LNCaP clone FGC (cell line): ENCODE results near the gene SLC16A11.

ENCODE experiments used
- DNase-seq: peaks from one replicate; pipeline ENCODE4 v3.0.0-alpha.2; 2011; ENCODE audit warnings: low read depth
- H3K4me3 ChIP-seq: 2 replicates; pipeline ENCODE4 v1.5.1; 2011; ENCODE audit warnings: mild to moderate bottlenecking, low read depth, low read length, control low read depth
- TF ChIP-seq, protein P1 (sequence below): IDR thresholded peaks from 2 replicates; pipeline ENCODE4 v1.5.1; 2012; ENCODE audit warnings: mild to moderate bottlenecking; ENCODE audit not compliant: control insufficient read depth, insufficient read depth; ENCODE audit errors: extremely low read depth

SLC16A11 gene

DNA sequence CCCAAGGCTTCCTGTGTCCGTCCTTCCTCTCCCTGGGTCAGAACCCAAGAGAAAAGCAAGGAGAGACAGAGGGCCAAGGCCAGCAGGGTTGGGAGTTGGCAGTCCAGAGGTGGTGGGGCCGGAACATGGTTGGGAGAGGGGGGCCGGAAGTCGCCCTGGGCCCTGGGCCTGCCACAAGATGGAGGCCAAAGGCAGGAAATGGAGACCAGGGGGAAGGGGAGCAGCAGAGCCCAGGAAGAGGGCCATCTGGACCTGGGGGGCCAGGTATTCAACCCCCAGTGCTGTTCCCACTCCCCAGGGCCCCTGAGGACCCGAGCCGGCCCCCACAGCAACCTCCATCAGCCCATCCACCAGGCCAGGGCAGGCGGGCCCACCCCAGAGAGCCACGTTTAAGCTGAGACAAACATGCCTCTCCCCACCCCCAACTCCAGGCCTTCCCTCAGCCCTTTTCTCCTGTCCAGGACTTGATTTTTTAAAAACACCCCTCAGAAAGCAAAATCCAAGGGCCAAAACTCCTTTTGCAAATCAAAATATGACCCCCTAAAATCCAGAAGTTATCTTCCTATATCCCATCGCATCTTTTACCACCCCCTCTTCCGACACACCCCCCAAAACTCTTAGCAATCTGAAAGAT lies 25.4 kb downstream of the SLC16A11 start:
- peak overlapping the region; percentile 76 for H3K4me3 ChIP-seq
- TF ChIP-seq, protein P1, sequence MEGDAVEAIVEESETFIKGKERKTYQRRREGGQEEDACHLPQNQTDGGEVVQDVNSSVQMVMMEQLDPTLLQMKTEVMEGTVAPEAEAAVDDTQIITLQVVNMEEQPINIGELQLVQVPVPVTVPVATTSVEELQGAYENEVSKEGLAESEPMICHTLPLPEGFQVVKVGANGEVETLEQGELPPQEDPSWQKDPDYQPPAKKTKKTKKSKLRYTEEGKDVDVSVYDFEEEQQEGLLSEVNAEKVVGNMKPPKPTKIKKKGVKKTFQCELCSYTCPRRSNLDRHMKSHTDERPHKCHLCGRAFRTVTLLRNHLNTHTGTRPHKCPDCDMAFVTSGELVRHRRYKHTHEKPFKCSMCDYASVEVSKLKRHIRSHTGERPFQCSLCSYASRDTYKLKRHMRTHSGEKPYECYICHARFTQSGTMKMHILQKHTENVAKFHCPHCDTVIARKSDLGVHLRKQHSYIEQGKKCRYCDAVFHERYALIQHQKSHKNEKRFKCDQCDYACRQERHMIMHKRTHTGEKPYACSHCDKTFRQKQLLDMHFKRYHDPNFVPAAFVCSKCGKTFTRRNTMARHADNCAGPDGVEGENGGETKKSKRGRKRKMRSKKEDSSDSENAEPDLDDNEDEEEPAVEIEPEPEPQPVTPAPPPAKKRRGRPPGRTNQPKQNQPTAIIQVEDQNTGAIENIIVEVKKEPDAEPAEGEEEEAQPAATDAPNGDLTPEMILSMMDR: no peak
- DNase-seq: no peak

DNA sequence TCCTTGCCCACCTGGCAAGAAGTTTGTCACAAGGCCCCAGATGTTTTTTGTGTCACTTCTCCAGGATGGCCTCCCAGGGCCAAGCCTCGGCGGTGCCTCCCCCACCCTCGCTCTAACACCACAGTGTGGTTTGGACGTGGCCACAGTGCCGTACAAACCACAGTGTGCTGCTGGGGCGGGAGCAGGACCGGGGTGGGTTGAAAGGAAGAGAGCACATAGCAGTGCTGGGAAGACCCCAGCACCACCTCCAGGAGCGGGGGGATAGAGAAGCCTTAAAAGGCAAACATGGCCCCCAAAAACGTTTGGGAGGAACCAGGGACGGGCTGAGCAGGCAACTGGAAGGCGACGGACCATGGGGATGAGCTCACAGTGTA lies 26.1 kb downstream of the SLC16A11 start:
- TF ChIP-seq, protein P1: no peak
- no peak overlapping the region for H3K4me3 ChIP-seq
- DNase-seq: no peak

- TF ChIP-seq, protein P1: no peak
- DNase-seq: no peak
- no peak overlapping the region for H3K4me3 ChIP-seq
These were observed 26.7 kb downstream of the SLC16A11 start for GRCh38 chr17:7016886-7017826.

GRCh38 chr17:7016418-7016817 lies 27.5 kb downstream of the SLC16A11 start:
- TF ChIP-seq, protein P1: no peak
- no peak for DNase-seq
- no peak overlapping the region for H3K4me3 ChIP-seq

DNA sequence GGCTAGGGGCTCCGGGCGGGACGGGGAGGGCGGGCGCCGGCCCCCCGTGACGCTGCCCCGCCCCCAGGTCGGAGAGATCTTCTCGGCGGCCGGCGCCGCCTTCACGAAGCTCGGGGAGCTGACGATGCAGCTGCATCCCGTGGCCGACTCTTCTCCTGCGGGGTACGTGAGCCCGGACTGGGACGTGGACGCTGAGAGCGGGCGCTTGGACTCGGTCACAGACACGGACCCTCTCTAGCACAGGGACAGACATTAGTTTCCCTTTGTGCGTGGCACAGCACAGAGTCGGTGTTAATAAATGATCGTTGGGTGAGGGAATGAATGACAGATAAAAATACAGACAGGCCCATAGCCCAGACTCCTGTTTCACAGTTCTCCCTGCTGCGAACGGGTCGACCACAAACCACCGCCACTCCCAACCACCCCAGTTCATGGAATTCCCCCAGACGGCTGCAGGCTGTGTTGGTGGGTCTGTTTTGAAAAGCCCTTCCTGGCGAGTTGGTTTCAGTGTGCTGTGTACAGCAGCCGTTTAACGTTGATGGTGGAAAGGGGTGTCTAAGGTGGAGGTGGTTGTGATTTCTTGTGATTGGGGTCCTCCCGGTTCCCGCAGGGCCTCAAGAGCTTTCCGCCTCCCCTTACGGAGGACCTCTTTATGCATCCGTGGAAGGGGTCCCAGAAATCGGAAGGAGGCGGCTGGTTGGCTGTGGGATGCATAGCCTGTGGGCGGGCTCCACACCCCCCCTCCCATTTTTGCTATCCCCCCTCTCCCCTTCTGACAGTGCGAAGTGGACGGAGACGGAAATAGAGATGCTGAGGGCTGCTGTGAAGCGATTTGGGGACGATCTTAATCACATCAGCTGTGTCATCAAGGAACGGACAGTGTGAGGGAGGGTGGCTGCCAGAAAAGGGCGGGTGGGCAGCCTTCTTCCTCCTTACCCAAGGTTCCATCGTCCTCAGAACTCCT lies 28.6 kb downstream of the SLC16A11 start:
- TF ChIP-seq, protein P1: no peak
- DNase-seq: no peak
- H3K4me3 ChIP-seq: peak overlapping the region; percentile 79

DNA sequence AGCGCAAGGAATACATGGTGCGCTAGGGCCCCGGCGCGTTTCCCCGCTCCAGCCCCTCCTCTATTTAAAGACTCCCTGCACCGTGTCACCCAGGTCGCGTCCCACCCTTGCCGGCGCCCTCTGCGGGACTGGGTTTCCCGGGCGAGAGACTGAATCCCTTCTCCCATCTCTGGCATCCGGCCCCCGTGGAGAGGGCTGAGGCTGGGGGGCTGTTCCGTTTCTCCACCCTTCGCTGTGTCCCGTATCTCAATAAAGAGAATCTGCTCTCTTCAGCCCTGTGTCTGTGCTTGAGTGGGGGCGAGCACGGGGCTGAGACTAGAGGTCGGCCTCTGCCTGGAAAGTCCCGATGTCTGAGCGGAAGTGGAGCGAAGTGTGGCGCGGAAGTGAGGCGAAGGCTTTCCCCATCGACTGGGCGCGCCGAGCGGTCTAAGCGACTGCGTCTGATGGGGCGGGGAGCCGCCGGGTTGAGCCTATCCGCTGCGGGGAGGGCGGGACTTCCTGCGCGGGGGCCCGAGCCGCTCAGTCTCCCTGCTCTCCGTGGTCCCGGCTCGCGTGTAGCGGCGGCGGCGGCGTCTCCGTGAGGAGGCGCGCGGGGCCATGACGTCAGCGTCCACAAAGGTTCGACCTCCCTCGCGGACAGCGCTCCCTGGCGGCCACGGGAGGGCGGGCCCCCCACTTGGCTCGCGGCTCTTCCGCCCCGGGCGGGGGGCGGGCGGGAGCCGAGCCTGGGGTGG lies 29.5 kb downstream of the SLC16A11 start:
- DNase-seq: peak; percentile 85
- TF ChIP-seq, protein P1: peak; percentile 91
- H3K4me3 ChIP-seq: peak overlapping the region; percentile 79
